Measurements from ENCODE around the gene AMZ1. TPM values are rescaled to one million over a fixed set of nuclear protein-coding genes. Genes with fewer than 3 reads are reported as not detected.

The AMZ1 gene
- total and polyA plus RNA-seq, 2 experiments from 2014 or later, result 1.4 TPM; not detected in 1

DNA sequence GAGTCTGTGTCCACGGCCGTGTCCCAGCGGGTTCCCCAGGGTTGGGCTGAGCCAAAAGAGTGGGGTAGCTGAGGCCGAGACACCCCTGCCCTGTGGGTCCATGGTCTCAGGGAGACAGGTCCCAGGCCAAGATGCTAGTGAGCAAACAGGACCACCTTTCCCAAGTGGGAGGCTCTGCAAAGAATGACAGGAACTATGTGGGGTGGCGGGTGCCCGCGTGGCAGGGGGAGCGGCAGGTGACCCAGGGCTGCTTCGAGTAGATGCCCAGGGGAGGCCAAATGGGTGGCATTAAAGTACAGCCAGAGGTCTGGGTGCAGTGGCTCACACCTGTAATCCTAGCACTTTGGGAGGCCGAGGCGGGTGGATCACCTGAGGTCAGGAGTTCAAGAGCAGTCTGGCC is 38.0 kb upstream of the AMZ1 start:
- Histone ChIP-seq H3K9me3 (ENCODE audit: low read depth) (no peaks in the 10 kb centered on the region), H4K20me1 (ENCODE audit: insufficient read depth, poor library complexity, severe bottlenecking) (peaks cover 25% of the 10 kb centered on the region), H3K27ac (no peak overlapping the region), H3K4me3 (no peak overlapping the region), H3K4me1 (ENCODE audit: insufficient read depth) (no peaks in the 10 kb centered on the region), H3K9me2 (replicated peaks; ENCODE audit: insufficient read depth) (no peaks in the 10 kb centered on the region), H3K27me3 (no peaks in the 10 kb centered on the region), H2AFZ (no peak overlapping the region), H3K4me2 (no peak overlapping the region), H3K36me3 (replicated peaks; ENCODE audit: insufficient read depth, low read depth) (no peaks in the 10 kb centered on the region), H3K79me2 (peaks cover 16% of the 10 kb centered on the region)
- no peak for TF ChIP-seq EZH2 (IDR thresholded peaks at IDR 0.05; ENCODE audit: borderline replicate concordance)
- TF ChIP-seq, protein P1, sequence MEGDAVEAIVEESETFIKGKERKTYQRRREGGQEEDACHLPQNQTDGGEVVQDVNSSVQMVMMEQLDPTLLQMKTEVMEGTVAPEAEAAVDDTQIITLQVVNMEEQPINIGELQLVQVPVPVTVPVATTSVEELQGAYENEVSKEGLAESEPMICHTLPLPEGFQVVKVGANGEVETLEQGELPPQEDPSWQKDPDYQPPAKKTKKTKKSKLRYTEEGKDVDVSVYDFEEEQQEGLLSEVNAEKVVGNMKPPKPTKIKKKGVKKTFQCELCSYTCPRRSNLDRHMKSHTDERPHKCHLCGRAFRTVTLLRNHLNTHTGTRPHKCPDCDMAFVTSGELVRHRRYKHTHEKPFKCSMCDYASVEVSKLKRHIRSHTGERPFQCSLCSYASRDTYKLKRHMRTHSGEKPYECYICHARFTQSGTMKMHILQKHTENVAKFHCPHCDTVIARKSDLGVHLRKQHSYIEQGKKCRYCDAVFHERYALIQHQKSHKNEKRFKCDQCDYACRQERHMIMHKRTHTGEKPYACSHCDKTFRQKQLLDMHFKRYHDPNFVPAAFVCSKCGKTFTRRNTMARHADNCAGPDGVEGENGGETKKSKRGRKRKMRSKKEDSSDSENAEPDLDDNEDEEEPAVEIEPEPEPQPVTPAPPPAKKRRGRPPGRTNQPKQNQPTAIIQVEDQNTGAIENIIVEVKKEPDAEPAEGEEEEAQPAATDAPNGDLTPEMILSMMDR (IDR thresholded peaks at IDR 0.05; ENCODE audit: poor library complexity), result no peak
- no peak for TF ChIP-seq EZH2phosphoT487 (IDR thresholded peaks at IDR 0.05; ENCODE audit: low read depth, severe bottlenecking, unreplicated experiment)
- WGBS (ENCODE audit: low lambda C conversion rate, missing lambda C conversion rate), result 96% methylated on average over 11 of the region's 11 CpGs
- DNase-seq (ENCODE audit: low spot score), result no peak

DNA sequence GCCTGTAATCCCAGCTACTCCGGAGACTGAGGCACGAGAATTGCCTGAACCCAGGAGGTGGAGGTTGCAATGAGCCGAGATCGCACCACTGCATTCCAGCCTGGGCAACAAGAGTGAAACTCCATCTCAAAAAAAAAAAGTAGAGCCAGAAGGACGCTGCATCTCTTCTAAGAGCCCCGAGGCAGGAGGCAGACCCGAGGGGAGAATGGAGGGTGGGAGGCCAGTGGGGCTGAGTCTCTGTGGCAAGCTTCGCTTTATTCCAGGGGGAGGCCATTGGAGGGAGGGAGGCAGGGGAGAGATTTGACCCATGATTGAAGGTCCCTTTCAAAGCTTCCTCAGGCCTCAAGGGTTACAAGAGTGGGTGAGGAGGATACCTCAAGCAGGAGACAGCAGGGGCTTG is 37.6 kb upstream of the AMZ1 start:
- WGBS (ENCODE audit: low lambda C conversion rate, missing lambda C conversion rate), result 77% methylated on average over 8 of the region's 8 CpGs
- H3K36me3 ChIP-seq (replicated peaks; ENCODE audit: insufficient read depth, low read depth), result no peaks in the 10 kb centered on the region

DNA sequence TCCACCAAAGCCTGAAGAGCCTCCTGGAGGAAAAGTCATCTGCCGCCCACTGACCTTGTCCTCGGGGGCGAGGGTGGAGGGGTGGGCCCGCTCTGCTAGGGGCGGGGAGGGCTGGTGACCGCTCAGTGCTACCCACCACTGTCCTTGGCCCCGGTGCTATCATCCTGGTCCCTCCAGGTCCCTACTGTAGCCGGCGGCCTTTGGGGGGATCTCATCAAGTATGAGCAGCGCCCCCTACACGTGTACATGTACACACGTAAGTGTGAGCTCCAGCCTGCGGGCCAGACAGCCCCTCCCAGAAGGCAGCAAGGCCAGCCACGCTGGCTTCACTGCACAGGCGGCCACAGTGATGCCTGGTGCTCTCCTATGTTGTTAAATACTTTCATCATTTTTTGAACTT is 36.7 kb upstream of the AMZ1 start:
- no peak overlapping the region for H3K4me2 ChIP-seq
- no peaks in the 10 kb centered on the region for H3K27me3 ChIP-seq
- H3K9me2 ChIP-seq (replicated peaks; ENCODE audit: insufficient read depth), result no peaks in the 10 kb centered on the region
- H3K4me1 ChIP-seq (ENCODE audit: insufficient read depth), result no peaks in the 10 kb centered on the region
- no peak overlapping the region for H2AFZ ChIP-seq
- TF ChIP-seq EZH2phosphoT487 (IDR thresholded peaks at IDR 0.05; ENCODE audit: low read depth, severe bottlenecking, unreplicated experiment) (no peak), EZH2 (IDR thresholded peaks at IDR 0.05; ENCODE audit: borderline replicate concordance) (no peak)
- TF ChIP-seq, protein P1 (IDR thresholded peaks at IDR 0.05; ENCODE audit: poor library complexity), result peak; percentile 11
- no peak overlapping the region for H3K4me3 ChIP-seq
- peaks cover 5% of the 10 kb centered on the region for H3K79me2 ChIP-seq
- no peak overlapping the region for H3K27ac ChIP-seq
- H3K36me3 ChIP-seq (replicated peaks; ENCODE audit: insufficient read depth, low read depth), result no peaks in the 10 kb centered on the region
- no peaks in the 10 kb centered on the region for H3K9me3 ChIP-seq (ENCODE audit: low read depth)
- WGBS (ENCODE audit: low lambda C conversion rate, missing lambda C conversion rate), result 87% methylated on average over 15 of the region's 15 CpGs
- no peak for DNase-seq (ENCODE audit: low spot score)
- peaks cover 11% of the 10 kb centered on the region for H4K20me1 ChIP-seq (ENCODE audit: insufficient read depth, poor library complexity, severe bottlenecking)

More for the DNA sequence above, 37.6 kb upstream of the AMZ1 start:
- H2AFZ ChIP-seq, result no peak overlapping the region
- no peaks in the 10 kb centered on the region for H3K9me2 ChIP-seq (replicated peaks; ENCODE audit: insufficient read depth)
- DNase-seq (ENCODE audit: low spot score), result no peak
- H4K20me1 ChIP-seq (ENCODE audit: insufficient read depth, poor library complexity, severe bottlenecking), result peaks cover 20% of the 10 kb centered on the region
- H3K4me2 ChIP-seq, result no peak overlapping the region
- H3K9me3 ChIP-seq (ENCODE audit: low read depth), result no peaks in the 10 kb centered on the region
- H3K4me1 ChIP-seq (ENCODE audit: insufficient read depth), result no peaks in the 10 kb centered on the region
- TF ChIP-seq EZH2phosphoT487 (IDR thresholded peaks at IDR 0.05; ENCODE audit: low read depth, severe bottlenecking, unreplicated experiment) (no peak), EZH2 (IDR thresholded peaks at IDR 0.05; ENCODE audit: borderline replicate concordance) (no peak)
- TF ChIP-seq, protein P1 (IDR thresholded peaks at IDR 0.05; ENCODE audit: poor library complexity), result no peak
- H3K4me3 ChIP-seq, result no peak overlapping the region
- no peaks in the 10 kb centered on the region for H3K27me3 ChIP-seq
- H3K27ac ChIP-seq, result no peak overlapping the region
- H3K79me2 ChIP-seq, result peaks cover 11% of the 10 kb centered on the region

Measured in hepatocyte (in vitro differentiated cells).